ENCODE measurements around the gene RABL3.
A peak's percentile ranks its signal among the peaks of the same experiment; 100 is the strongest.
"Not testable (repeated sequence)": the region's sequence is repeated elsewhere in the genome, so short reads cannot be mapped to it uniquely, and the experiment has no call there.

The RABL3 gene, protein sequence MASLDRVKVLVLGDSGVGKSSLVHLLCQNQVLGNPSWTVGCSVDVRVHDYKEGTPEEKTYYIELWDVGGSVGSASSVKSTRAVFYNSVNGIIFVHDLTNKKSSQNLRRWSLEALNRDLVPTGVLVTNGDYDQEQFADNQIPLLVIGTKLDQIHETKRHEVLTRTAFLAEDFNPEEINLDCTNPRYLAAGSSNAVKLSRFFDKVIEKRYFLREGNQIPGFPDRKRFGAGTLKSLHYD

DNA sequence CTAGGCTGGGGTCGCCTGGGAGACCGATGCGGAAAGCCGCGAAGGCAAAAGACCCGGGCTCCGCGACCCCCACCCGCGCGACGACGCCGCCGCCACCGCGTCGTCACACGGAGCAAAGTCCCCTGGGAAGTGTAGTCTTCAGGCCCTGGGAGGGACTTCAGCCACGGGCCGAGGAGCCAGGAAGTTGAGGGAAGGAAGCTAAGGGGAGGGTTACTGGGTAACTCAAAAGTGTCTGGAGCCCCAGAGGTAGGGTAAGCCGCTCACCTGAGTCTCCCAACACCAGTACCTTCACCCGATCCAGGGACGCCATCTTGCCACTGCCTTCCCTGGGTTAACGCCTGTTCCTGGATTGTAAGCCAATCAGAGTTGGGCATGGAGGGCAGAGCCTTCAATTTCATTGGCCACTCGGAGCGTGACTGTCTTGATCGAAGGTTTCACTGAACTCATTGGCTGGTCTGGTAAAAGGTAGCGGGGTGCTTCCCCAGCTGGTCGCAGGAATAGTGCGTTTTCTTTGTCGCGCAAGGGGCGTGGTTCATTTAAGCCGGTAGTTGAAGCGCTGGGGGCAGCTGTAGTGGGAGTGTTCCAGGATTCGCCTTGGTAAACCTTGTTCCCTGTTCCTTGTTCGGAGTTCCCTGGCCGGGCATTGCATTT, at the start of gene RABL3, which contains the start of gene GTF2E1:
Gene RABL3, minus strand, starts transcription at position 319 of the 651 bp plus-strand sequence. Its CDS starts 9 bp downstream, at position 310.
Gene GTF2E1, plus strand, starts transcription at position 547 of the 651 bp plus-strand sequence. CDS start 7,809 bp downstream, outside the sequence.
- peak; percentile 95 for DNase-seq

- DNase-seq = no peak
Observed at GRCh38 chr3:120791913-120792312, 49.6 kb upstream of the RABL3 start.

DNA sequence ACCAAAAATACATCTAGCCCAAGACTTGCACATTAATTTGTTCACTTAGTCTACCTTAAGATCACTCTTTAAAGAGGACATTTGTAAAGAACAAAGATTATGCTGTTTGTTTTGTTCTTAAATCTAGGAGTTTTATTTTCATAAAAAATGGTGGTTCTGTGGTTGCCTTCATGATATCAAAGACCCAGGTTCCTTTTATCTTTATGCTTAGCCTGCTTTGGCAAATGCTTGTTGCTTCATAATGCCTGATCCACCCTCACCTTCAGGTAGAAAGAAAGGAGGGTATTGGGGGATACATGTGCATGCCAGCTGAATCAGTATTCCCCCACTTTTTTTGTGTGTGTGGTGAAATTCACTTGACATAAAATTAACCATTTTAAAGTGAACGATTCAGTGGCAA, 48.7 kb upstream of the RABL3 start:
- DNase-seq = no peak

GRCh38 chr3:120785832-120786231, 43.5 kb upstream of the RABL3 start:
- not testable (repeated sequence) for DNase-seq

- no peak for DNase-seq
Observed at GRCh38 chr3:120780977-120781376, 38.7 kb upstream of the RABL3 start.

- no peak for DNase-seq
Observed at GRCh38 chr3:120778776-120779175, 36.5 kb upstream of the RABL3 start.

DNA sequence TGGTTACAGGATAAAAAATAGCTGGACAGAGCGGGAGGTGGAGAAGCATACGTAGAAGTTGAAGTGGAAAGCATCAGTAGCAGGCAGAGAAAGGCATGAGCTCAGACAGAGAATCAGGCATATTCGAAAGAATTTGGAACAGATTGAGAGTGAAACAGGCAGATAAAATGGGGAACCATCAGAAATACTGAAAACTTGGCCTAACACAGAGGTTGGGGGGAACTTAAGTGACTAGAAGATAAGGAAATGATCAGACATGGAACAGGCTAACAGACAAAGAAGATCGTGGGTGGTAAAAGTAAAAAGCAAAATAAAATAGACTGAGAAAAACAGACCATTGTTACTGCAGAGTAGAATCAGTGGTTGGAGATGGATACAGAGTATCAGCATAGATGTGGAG, 33.1 kb upstream of the RABL3 start:
- no peak for DNase-seq

DNA sequence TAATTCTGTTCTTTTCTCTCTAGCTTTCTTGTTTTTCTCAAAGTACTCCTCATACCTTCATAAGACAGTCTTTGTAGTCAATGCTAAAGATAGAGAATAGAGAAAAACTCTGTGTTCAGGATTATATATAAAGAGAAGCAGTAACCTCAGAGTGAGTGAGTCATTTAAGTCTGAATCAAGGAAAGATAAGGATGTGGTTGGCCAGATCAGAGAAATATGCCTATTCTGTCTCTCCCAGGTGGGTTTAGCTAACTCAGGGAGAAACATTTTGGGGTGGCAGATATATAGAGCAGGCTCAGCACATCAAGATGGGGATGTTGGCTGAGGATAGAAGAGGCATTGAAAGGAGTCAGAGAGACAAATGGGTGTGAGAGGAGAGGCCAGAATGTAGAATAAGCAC, 31.6 kb upstream of the RABL3 start:
- no peak for DNase-seq

DNA sequence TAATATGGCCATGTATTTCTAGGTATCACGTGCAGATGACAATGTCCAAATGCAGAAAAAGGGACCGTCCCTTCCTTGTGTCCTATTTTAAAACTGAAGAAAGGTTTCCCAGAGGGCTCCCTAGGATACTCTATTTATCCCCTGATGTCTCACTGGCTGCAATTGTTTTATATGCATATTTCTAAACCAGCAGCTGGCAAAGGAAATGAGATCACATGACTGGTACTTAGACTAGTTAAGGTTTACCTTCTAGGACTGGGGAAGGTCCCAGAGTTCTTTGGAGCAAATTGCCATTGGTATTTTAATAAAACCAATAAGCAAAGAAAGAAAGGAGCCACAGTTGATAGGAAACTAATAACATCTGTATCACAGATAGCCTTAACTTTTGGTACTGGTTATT, 29.8 kb upstream of the RABL3 start:
- no peak for DNase-seq

- no peak for DNase-seq
Observed at GRCh38 chr3:120770891-120771290, 28.6 kb upstream of the RABL3 start.

DNA sequence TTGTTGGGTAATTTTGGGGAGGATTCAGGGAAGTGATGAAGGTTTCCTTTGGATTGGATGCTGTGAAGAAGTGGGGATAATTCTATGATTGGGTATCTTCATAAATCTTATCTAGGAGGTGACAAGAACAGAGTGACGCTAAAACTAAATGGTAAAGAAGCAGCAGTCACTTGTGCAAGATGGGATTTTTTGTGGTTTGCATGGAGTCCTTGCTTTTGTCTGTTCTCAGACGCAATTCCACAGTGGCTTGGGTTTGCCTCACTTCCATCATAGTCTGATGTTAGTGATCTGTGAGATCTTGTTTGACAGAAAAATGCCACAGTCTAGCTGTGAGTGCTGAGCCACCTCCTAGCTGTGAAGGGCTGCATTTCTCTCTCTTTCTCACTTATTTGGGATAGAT, 27.1 kb upstream of the RABL3 start:
- no peak for DNase-seq

- no peak for DNase-seq
Observed at GRCh38 chr3:120767106-120767505, 24.8 kb upstream of the RABL3 start.

GRCh38 chr3:120766576-120766975, 24.3 kb upstream of the RABL3 start:
- no peak for DNase-seq

DNA sequence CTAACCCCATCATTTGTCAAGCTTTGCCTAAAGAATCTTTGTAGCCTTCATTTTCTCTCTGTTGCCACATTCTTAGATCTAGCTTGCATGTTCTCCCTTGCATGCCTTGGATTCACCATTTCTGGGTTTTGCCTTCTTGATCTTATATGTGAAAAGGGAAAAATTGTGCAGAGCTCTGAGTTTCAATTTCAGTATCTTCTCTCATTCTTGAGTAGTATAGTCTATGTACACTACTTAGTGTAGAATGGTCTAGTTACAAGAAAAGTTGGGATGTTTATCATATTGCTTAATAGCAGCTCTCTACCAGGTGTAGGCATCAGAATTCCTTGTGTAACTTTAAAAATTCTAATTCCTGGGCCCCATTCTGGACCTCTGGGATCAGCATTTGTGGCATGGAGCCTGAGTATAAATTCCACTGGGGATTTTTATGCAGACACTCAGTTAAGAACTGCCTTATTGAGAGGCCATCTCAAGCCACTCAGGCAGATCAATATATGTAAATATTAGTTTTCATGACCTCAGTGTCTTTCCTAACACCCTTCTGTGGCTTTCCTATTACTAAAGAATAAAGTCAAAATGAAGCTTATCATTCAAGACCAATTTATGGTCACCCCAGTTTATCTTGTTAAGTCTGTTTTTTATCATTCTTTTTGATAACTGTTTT, 23.6 kb upstream of the RABL3 start:
- no peak for DNase-seq

- DNase-seq = no peak
Observed at GRCh38 chr3:120764206-120764605, 21.9 kb upstream of the RABL3 start.

GRCh38 chr3:120763601-120764000, 21.3 kb upstream of the RABL3 start:
- no peak for DNase-seq

GRCh38 chr3:120762615-120763014, 20.3 kb upstream of the RABL3 start:
- no peak for DNase-seq

GRCh38 chr3:120758551-120758950, 16.2 kb upstream of the RABL3 start:
- DNase-seq = not testable (repeated sequence)

- no peak for DNase-seq
Observed at GRCh38 chr3:120756061-120756460, 13.7 kb upstream of the RABL3 start.

GRCh38 chr3:120753810-120754209, 11.5 kb upstream of the RABL3 start:
- no peak for DNase-seq

GRCh38 chr3:120752865-120753264, 10.5 kb upstream of the RABL3 start:
- DNase-seq = no peak

DNA sequence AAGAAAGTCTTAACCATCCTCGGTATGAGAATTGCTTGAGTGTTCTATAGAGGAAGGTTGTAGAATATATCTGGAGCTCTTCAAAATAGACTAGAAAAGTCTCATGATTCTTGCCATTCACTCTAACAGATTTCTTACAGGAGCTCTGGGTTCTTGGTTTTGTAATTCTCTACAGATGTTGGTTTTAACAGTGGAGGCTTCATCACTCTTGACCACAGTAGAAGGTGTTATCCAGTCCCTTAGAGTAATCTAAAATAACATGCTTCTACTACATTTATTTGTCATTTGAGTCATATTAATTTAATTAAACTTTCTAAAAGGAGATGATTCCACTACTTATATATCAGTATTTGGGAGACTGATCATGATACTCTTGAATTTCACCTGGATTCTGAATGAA, 9.9 kb upstream of the RABL3 start:
- no peak for DNase-seq

- no peak for DNase-seq
Observed at GRCh38 chr3:120749843-120750242, 7.5 kb upstream of the RABL3 start.

DNA sequence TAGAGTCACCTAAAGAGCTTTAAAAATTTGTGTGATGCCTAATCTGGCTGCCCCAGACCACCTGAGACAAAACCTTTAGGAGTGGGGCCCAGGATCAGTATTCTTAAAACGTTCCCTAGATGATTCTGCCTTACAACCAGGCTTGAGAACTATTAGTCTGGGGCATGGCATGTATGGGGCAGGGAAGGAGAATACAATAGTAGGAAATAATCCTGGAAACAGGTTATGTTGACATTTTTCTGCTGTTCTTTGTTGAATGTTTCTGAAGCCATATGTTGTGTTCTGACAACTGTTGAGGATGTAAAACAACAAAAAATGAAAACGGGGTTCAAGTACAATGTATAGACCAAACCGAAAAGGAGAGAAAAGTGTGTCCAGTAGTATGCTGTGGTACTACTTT, 3.1 kb upstream of the RABL3 start:
- no peak for DNase-seq
